GM23338 (cell line): ENCODE results near the gene CEP89. TPM values are rescaled to one million over a fixed set of nuclear protein-coding genes. Genes with fewer than 3 reads are reported as not detected.
"Not testable (repeated sequence)": the region's sequence is repeated elsewhere in the genome, so short reads cannot be mapped to it uniquely, and the experiment has no call there.

ENCODE experiments used
- ATAC-seq: fragments of 200-7000 bp; cut with Tn5 transposase; 3 replicates; pipeline ENCODE4 v1.9.1; 2020
- DNase-seq: peaks from one replicate; pipeline ENCODE4 v3.0.0-alpha.2; 2015; ENCODE audit warnings: low spot score
- H2AFZ ChIP-seq: fragments of 200-600 bp; sonication (generic); 2 replicates; pipeline ENCODE4 v1.8.0; 2016; ENCODE audit warnings: antibody characterized with exemption, mild to moderate bottlenecking, moderate library complexity
- H3F3A ChIP-seq: fragments of 200-600 bp; sonication (generic); replicated peaks from 2 replicates; pipeline ENCODE4 v1.8.0; 2017; ENCODE audit warnings: antibody characterized with exemption, mixed run types, low read depth
- H3K27ac ChIP-seq: fragments of 200-600 bp; sonication (generic); 2 replicates; pipeline ENCODE4 v1.6.1; 2016; ENCODE audit warnings: low read depth
- H3K27me3 ChIP-seq: fragments of 200-600 bp; sonication (generic); 2 replicates; pipeline ENCODE4 v1.8.0; 2016; ENCODE audit warnings: mild to moderate bottlenecking, mixed run types, moderate library complexity; ENCODE audit not compliant: insufficient read depth
- H3K36me3 ChIP-seq: fragments of 200-600 bp; sonication (generic); 2 replicates; pipeline ENCODE4 v1.8.0; 2016; ENCODE audit warnings: mild to moderate bottlenecking; ENCODE audit not compliant: insufficient read depth
- H3K4me1 ChIP-seq: fragments of 200-600 bp; sonication (generic); 2 replicates; pipeline ENCODE4 v1.8.0; 2016; ENCODE audit warnings: mild to moderate bottlenecking, moderate library complexity; ENCODE audit not compliant: insufficient read depth
- H3K4me2 ChIP-seq: fragments of 200-600 bp; sonication (generic); 2 replicates; pipeline ENCODE4 v1.7.1; 2017; ENCODE audit warnings: mixed run types
- H3K4me3 ChIP-seq: fragments of 200-600 bp; sonication (generic); 2 replicates; pipeline ENCODE4 v1.6.1; 2016; ENCODE audit warnings: mixed run types
- H3K79me2 ChIP-seq: fragments of 200-600 bp; sonication (generic); replicated peaks from 2 replicates; pipeline ENCODE4 v1.8.0; 2017; ENCODE audit warnings: mild to moderate bottlenecking; ENCODE audit not compliant: insufficient read depth
- H3K9me2 ChIP-seq: fragments of 200-600 bp; sonication (generic); 2 replicates; pipeline ENCODE4 v1.8.0; 2017; ENCODE audit not compliant: insufficient read depth
- H4K20me1 ChIP-seq: fragments of 200-600 bp; sonication (generic); replicated peaks from 2 replicates; pipeline ENCODE4 v1.8.0; 2017; ENCODE audit warnings: mild to moderate bottlenecking; ENCODE audit not compliant: insufficient read depth
- H3K27ac Mint-ChIP-seq: 2 replicates; pipeline ENCODE4 v1.8.0; 2020; ENCODE audit warnings: inconsistent platforms, mild to moderate bottlenecking, moderate library complexity, mixed read lengths
- H3K27me3 Mint-ChIP-seq: 3 replicates; pipeline ENCODE4 v1.8.0; 2022; ENCODE audit warnings: low read depth, mild to moderate bottlenecking, moderate library complexity, mixed read lengths, inconsistent platforms; ENCODE audit not compliant: insufficient read depth, poor library complexity
- H3K36me3 Mint-ChIP-seq: 3 replicates; pipeline ENCODE4 v1.8.0; 2021; ENCODE audit warnings: low read depth, mild to moderate bottlenecking, inconsistent platforms, moderate library complexity, mixed read lengths
- H3K4me1 Mint-ChIP-seq: 3 replicates; pipeline ENCODE4 v1.8.0; 2020; ENCODE audit warnings: mild to moderate bottlenecking, inconsistent platforms, mixed read lengths
- H3K4me3 Mint-ChIP-seq: 3 replicates; pipeline ENCODE4 v1.8.0; 2021; ENCODE audit warnings: moderate library complexity, mild to moderate bottlenecking, inconsistent platforms, mixed read lengths
- H3K9me3 Mint-ChIP-seq: 3 replicates; pipeline ENCODE4 v1.8.0; 2020; ENCODE audit warnings: moderate library complexity, mild to moderate bottlenecking, inconsistent platforms, mixed read lengths
- EZH2 ChIP-seq: fragments of 200-600 bp; sonication (generic); IDR thresholded peaks from one replicate; pipeline ENCODE4 v1.8.0; 2017; ENCODE audit warnings: antibody characterized with exemption, mild to moderate bottlenecking, low read depth; ENCODE audit not compliant: unreplicated experiment
- polyA plus RNA-seq: library from polyadenylated mRNA; unstranded; fragments of >200 nt; fragmentation: Nextera tagmentation; extraction: Ambion mirVana; gene quantifications from 2 replicates; pipeline ENCODE4 v1.2.1, GENCODE V29; 2016
- total RNA-seq: library from RNA; depleted of rRNA; stranded (reverse); fragments of >200 nt; shearing (Covaris generic); gene quantifications from 2 replicates; pipeline ENCODE4 v1.2.3, GENCODE V29; 2014

CEP89 gene
- total and polyA plus RNA-seq, 2 experiments from 2014 or later, result 13.4 to 17.5 TPM

DNA sequence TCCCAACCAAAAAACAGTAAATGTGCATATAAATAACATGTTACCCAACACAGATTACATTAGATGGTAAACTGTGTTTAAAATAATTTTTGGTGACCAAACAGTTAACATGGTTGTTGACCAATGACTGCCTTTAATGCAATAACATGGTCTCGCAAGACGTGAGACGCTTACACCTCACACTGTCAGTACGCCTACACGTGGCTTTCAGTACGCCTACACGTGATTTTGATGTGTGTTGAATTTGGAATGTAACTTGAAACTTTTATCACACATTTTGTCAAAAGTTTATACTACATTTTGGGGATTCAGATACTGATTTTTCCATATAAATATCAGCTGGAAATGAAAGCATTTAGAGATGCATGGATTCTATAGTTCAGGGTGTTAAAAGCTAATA is 134.2 kb downstream of the CEP89 start:
- Mint-ChIP-seq H3K27me3 (peaks cover 2% of the 10 kb centered on the region), H3K4me3 (no peak overlapping the region), H3K9me3 (peaks cover 11% of the 10 kb centered on the region), H3K36me3 (no peaks in the 10 kb centered on the region), H3K4me1 (no peaks in the 10 kb centered on the region), H3K27ac (no peak overlapping the region)
- ATAC-seq (no peak), DNase-seq (no peak)
- no peaks in the 10 kb centered on the region for H3K27me3 ChIP-seq
- no peaks in the 10 kb centered on the region for H3F3A ChIP-seq
- H2AFZ ChIP-seq, result no peak overlapping the region
- no peak overlapping the region for H3K27ac ChIP-seq
- TF ChIP-seq EZH2, result no peak
- H3K9me2 ChIP-seq, result 0 out of 2 replicates have a peak, but pooled peaks cover 2% of the 10 kb centered on the region
- H3K4me3 ChIP-seq, result no peak overlapping the region
- H3K79me2 ChIP-seq, result no peaks in the 10 kb centered on the region
- no peaks in the 10 kb centered on the region for H3K36me3 ChIP-seq
- H4K20me1 ChIP-seq, result no peaks in the 10 kb centered on the region
- no peak overlapping the region for H3K4me2 ChIP-seq
- H3K4me1 ChIP-seq, result no peaks in the 10 kb centered on the region

DNA sequence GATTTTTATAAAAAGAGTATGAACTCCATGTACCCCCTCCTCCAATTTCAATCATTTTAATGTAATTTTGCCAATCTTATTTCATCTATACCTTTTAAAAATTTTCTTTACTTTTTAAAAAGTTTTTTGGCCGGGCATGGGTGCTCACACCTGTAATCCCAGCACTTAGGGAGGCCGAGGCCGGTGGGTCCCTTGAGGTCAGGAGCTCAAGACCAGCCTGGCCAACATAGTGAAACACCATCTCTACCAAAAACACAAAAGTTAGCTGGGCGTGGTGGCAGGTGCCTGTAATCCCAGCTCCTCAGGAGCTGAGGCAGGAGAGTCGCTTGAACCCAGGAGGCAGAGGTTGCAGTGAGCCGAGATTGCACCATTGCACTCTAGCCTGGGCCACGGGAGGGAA is 138.4 kb downstream of the CEP89 start:
- not testable (repeated sequence) for H3K4me3 Mint-ChIP-seq, H2AFZ ChIP-seq, H3K4me1 Mint-ChIP-seq, H3K27me3 Mint-ChIP-seq, H3K4me3 ChIP-seq, H3K27ac ChIP-seq, H3K9me2 ChIP-seq, H3K9me3 Mint-ChIP-seq, H3K27me3 ChIP-seq, ATAC-seq, H3K79me2 ChIP-seq, H3K27ac Mint-ChIP-seq, DNase-seq, H3K4me1 ChIP-seq, H3K36me3 ChIP-seq, H3K4me2 ChIP-seq, H3K36me3 Mint-ChIP-seq, H3F3A ChIP-seq, H4K20me1 ChIP-seq

- not testable (repeated sequence) for H3K27ac Mint-ChIP-seq, H2AFZ ChIP-seq, H3K4me3 Mint-ChIP-seq, H3K4me1 ChIP-seq, H3K27me3 Mint-ChIP-seq, DNase-seq, H4K20me1 ChIP-seq, H3K9me2 ChIP-seq, ATAC-seq, H3K27ac ChIP-seq, H3K36me3 Mint-ChIP-seq, H3K4me2 ChIP-seq, H3K4me3 ChIP-seq, H3K9me3 Mint-ChIP-seq, H3K27me3 ChIP-seq, H3K36me3 ChIP-seq, H3F3A ChIP-seq, H3K79me2 ChIP-seq
- H3K4me1 Mint-ChIP-seq, result peaks cover 11% of the 10 kb centered on the region
Measured at GRCh38 chr19:32832825-32833224, 138.9 kb downstream of the CEP89 start.

- not testable (repeated sequence) for H4K20me1 ChIP-seq, H3K79me2 ChIP-seq, DNase-seq, H3K27ac Mint-ChIP-seq, H3K4me3 Mint-ChIP-seq, H3K4me2 ChIP-seq, H3F3A ChIP-seq, H3K4me1 ChIP-seq, H3K27me3 Mint-ChIP-seq, ATAC-seq, H3K27me3 ChIP-seq, H3K9me3 Mint-ChIP-seq, H3K36me3 ChIP-seq, H3K36me3 Mint-ChIP-seq, H3K4me3 ChIP-seq, H3K27ac ChIP-seq, H2AFZ ChIP-seq, H3K9me2 ChIP-seq
- peaks cover 11% of the 10 kb centered on the region for H3K4me1 Mint-ChIP-seq
Measured at GRCh38 chr19:32832094-32832493, 139.7 kb downstream of the CEP89 start.
